HepG2 (cell line): Measurements from ENCODE around the gene TRIAP1. TPM values are rescaled to one million over a fixed set of nuclear protein-coding genes. Genes with fewer than 3 reads are reported as not detected.
A peak's percentile ranks its signal among the peaks of the same experiment; 100 is the strongest.

Experiments
- ATF3 ChIP-seq: sonication (generic); formaldehyde crosslinking; IDR thresholded peaks from 2 replicates; pipeline ENCODE4 v1.4.0; 2020; ENCODE audit warnings: missing genetic modification reagents
- BORCS8-MEF2B ChIP-seq: sonication (generic); formaldehyde crosslinking; IDR thresholded peaks from 2 replicates; pipeline ENCODE4 v1.8.0; 2022; ENCODE audit warnings: mild to moderate bottlenecking, missing genetic modification reagents
- ETV6 ChIP-seq: sonication (generic); formaldehyde crosslinking; conservative IDR thresholded peaks from 2 replicates; pipeline ENCODE4 v1.4.0; 2020; ENCODE audit warnings: missing genetic modification reagents
- HMGXB3 ChIP-seq: sonication (generic); formaldehyde crosslinking; IDR thresholded peaks from 2 replicates; pipeline ENCODE4 v1.4.0; 2020; ENCODE audit warnings: missing genetic modification reagents, borderline replicate concordance
- PRDM10 ChIP-seq: sonication (generic); formaldehyde crosslinking; IDR thresholded peaks from 2 replicates; pipeline ENCODE4 v1.4.0; 2020; ENCODE audit warnings: low read depth, missing genetic modification reagents
- STAG1 ChIP-seq: sonication (generic); formaldehyde crosslinking; IDR thresholded peaks from 2 replicates; pipeline ENCODE4 v1.4.0; 2020; ENCODE audit warnings: missing genetic modification reagents
- TFDP1 ChIP-seq: IDR thresholded peaks from 2 replicates; pipeline ENCODE4 v1.6.1; 2016; ENCODE audit warnings: missing compliant biosample characterization, missing genetic modification reagents, borderline replicate concordance
- U2AF1 ChIP-seq: fragments of 200-400 bp; formaldehyde crosslinking; optimal IDR thresholded peaks from 2 replicates; pipeline ENCODE3; 2017; ENCODE audit warnings: mild to moderate bottlenecking, low read depth, low read length
- ZNF225 ChIP-seq: sonication (generic); formaldehyde crosslinking; IDR thresholded peaks from 2 replicates; pipeline ENCODE4 v1.4.0; 2020; ENCODE audit warnings: mild to moderate bottlenecking, missing genetic modification reagents
- ZNF274 ChIP-seq: sonication (generic); formaldehyde crosslinking; IDR thresholded peaks from 2 replicates; pipeline ENCODE4 v1.5.1; 2020; ENCODE audit warnings: mild to moderate bottlenecking, missing genetic modification reagents
- ZNF276 ChIP-seq: sonication (generic); formaldehyde crosslinking; IDR thresholded peaks from 2 replicates; pipeline ENCODE4 v1.4.0; 2020; ENCODE audit warnings: mild to moderate bottlenecking, low read depth, missing genetic modification reagents
- ZNF350 ChIP-seq: sonication (generic); formaldehyde crosslinking; IDR thresholded peaks from 2 replicates; pipeline ENCODE4 v1.4.0; 2020; ENCODE audit warnings: mild to moderate bottlenecking, low read depth, missing genetic modification reagents, borderline replicate concordance
- ZNF543 ChIP-seq: sonication (generic); formaldehyde crosslinking; IDR thresholded peaks from 2 replicates; pipeline ENCODE4 v1.4.0; 2020; ENCODE audit warnings: mild to moderate bottlenecking, missing genetic modification reagents
- ZNF570 ChIP-seq: sonication (generic); formaldehyde crosslinking; IDR thresholded peaks from 2 replicates; pipeline ENCODE4 v1.4.0; 2020; ENCODE audit warnings: mild to moderate bottlenecking, missing genetic modification reagents, borderline replicate concordance
- ZNF670 ChIP-seq: sonication (generic); formaldehyde crosslinking; IDR thresholded peaks from 2 replicates; pipeline ENCODE4 v1.8.0; 2022; ENCODE audit warnings: mild to moderate bottlenecking, missing genetic modification reagents, borderline replicate concordance
- ZNF772 ChIP-seq: sonication (generic); formaldehyde crosslinking; IDR thresholded peaks from 2 replicates; pipeline ENCODE4 v1.5.0; 2020; ENCODE audit warnings: mild to moderate bottlenecking, missing genetic modification reagents
- ZNF780A ChIP-seq: sonication (generic); formaldehyde crosslinking; IDR thresholded peaks from 2 replicates; pipeline ENCODE4 v1.8.0; 2022; ENCODE audit warnings: mild to moderate bottlenecking, missing genetic modification reagents, moderate library complexity
- polyA plus RNA-seq, 8 experiments: library from polyadenylated mRNA; depleted of rRNA in 3 of 8; stranded (reverse) in 7 of 8; unstranded in 1 of 8; fragments of >200 nt; fragmentation: Illumina TruSeq in 4 of 8; extraction: Trizol in 4 of 8; gene quantifications; 2 replicates each; pipeline versions ENCODE4 v1.2.1 to v1.2.3, GENCODE V29; 2011 to 2016; ENCODE audit warnings: low read depth in 4 of 8, missing spikeins in 1 of 8, mixed read lengths in 1 of 8; ENCODE audit not compliant: insufficient read depth in 1 of 8
- total RNA-seq, 5 experiments: library from RNA; depleted of rRNA; stranded (reverse); fragments of >200 nt; fragmentation: Illumina TruSeq; extraction: Trizol; gene quantifications; 2 replicates each; pipeline ENCODE4 v1.2.3, GENCODE V29; 2016; ENCODE audit warnings: low read depth in 1 of 5

TRIAP1 gene
- total and polyA plus RNA-seq, 2 of the 13 experiments (the other 11 are each of a cell fraction or from before 2014, with no cell fraction given) = 55.0 to 117 TPM

GRCh38 chr12:120469450-120470149, 23.4 kb upstream of the TRIAP1 start, which contains the start of gene SRSF9 (continued):
- TF ChIP-seq HMGXB3 (0 out of 2 replicates have a peak, but pooled peaks have one; percentile 48), BORCS8-MEF2B (CRISPR knock-in tag) (0 out of 2 replicates have a peak, but pooled peaks have one; percentile 29), ZNF543 (CRISPR knock-in tag) (no peak), ZNF780A (no peak), ZNF570 (CRISPR knock-in tag) (no peak), ZNF350 (peak; percentile 41; the same call in 1 of the 2 replicates), STAG1 (CRISPR knock-in tag) (peak; percentile 26; the same call in 1 of the 2 replicates), ZNF274 (peak; percentile 78; the same call in 1 of the 2 replicates), ETV6 (no peak), ZNF772 (CRISPR knock-in tag) (peak; percentile 80; the same call in 1 of the 2 replicates), ZNF276 (CRISPR knock-in tag) (peak; percentile 61; the same call in 1 of the 2 replicates), U2AF1 (no peak), ZNF225 (CRISPR knock-in tag) (no peak), TFDP1 (CRISPR knock-in tag) (peak; percentile 81), PRDM10 (CRISPR knock-in tag) (peak; percentile 24; the same call in 1 of the 2 replicates), ATF3 (no peak; the same call in 1 of the 2 replicates), ZNF670 (CRISPR knock-in tag) (no peak; the same call in 1 of the 2 replicates)
